H1 (cell line): ENCODE data around the gene TFR2.

Experiments
- GABPA ChIP-seq: IDR thresholded peaks from 2 replicates; pipeline ENCODE4 v1.6.1; 2011; ENCODE audit warnings: mild to moderate bottlenecking, low read length, moderate library complexity, borderline replicate concordance; ENCODE audit not compliant: insufficient read depth
- POLR2AphosphoS5 ChIP-seq: IDR thresholded peaks from 2 replicates; pipeline ENCODE4 v1.6.1; 2011; ENCODE audit warnings: low read depth, low read length

DNA sequence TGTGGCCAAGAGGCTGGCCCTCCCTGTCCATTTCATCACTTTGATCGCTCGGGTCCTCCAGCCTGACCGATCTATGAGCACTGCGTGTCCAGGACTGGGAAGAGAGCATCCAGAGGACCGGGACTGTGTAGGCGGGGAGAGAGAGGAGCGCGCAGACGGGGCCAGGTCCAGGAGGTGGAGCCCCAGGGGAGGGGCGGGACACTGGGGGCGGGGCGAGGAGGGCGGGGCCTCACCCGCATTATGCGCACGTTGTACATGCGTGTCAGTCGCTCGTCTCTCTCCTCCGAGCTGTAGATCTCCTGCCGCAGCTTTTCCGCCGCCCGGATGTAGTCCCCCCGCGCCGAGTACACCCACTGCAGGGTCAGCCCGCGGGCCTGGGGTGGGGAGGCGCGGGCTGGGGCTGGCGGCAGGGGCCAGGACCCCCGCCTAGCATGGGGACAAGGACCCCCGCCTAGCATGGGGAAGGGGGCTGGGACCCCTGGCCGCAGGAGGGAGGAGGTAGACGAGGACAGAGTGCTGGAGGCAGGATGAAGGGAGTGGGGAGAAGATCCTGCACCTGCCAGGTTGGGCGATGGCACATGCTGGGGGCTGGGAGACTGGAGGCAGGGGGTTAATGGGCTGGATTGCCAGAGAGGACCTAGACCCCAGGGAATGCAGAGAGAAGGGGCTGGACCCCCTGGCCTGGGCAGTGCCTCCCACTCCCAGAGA is 14.7 kb downstream of the TFR2 start:
- TF ChIP-seq POLR2AphosphoS5: peak; percentile 29; the same call in 1 of the 2 replicates
- TF ChIP-seq GABPA: no peak
